Karpas-422 (cell line): ENCODE measurements around the gene TMEM47. TPM values are rescaled to one million over a fixed set of nuclear protein-coding genes. Genes with fewer than 3 reads are reported as not detected.

Source experiments
- DNase-seq: peaks from one replicate; pipeline ENCODE4 v3.0.0-alpha.2; 2015
- H2AFZ ChIP-seq: fragments of 200-600 bp; sonication (generic); 2 replicates; pipeline ENCODE4 v1.6.1; 2014; ENCODE audit warnings: antibody characterized with exemption, low read length, mixed read lengths
- H3K27ac ChIP-seq: fragments of 200-600 bp; sonication (generic); 2 replicates; pipeline ENCODE4 v1.5.1; 2014; ENCODE audit warnings: mild to moderate bottlenecking, low read length, moderate library complexity
- H3K27me3 ChIP-seq: fragments of 200-600 bp; sonication (generic); 2 replicates; pipeline ENCODE4 v1.6.1; 2014; ENCODE audit warnings: low read length, mixed read lengths
- H3K36me3 ChIP-seq: fragments of 200-600 bp; sonication (generic); 2 replicates; pipeline ENCODE4 v1.6.1; 2014; ENCODE audit warnings: low read length, mixed read lengths; ENCODE audit not compliant: insufficient read depth
- H3K4me1 ChIP-seq: fragments of 200-600 bp; sonication (generic); 2 replicates; pipeline ENCODE4 v1.6.1; 2014; ENCODE audit warnings: mild to moderate bottlenecking, low read length, mixed read lengths
- H3K4me2 ChIP-seq: fragments of 200-600 bp; sonication (generic); 2 replicates; pipeline ENCODE4 v1.6.1; 2014; ENCODE audit warnings: low read length, low read depth, mild to moderate bottlenecking; ENCODE audit not compliant: poor library complexity, severe bottlenecking
- H3K4me3 ChIP-seq: fragments of 200-600 bp; sonication (generic); 2 replicates; pipeline ENCODE4 v1.5.1; 2014; ENCODE audit warnings: mild to moderate bottlenecking, antibody characterized with exemption, low read length, mixed read lengths
- H3K79me2 ChIP-seq: fragments of 200-600 bp; sonication (generic); 2 replicates; pipeline ENCODE4 v1.6.1; 2014; ENCODE audit warnings: mild to moderate bottlenecking, low read length, mixed read lengths
- H3K9ac ChIP-seq: fragments of 200-600 bp; sonication (generic); 2 replicates; pipeline ENCODE4 v1.6.0; 2014; ENCODE audit warnings: low read length
- H3K9me2 ChIP-seq: fragments of 200-600 bp; sonication (generic), shearing (Covaris generic); replicated peaks from 2 replicates; pipeline ENCODE4 v1.6.0; 2014; ENCODE audit warnings: mild to moderate bottlenecking, low read length, moderate library complexity; ENCODE audit not compliant: insufficient read depth
- H3K9me3 ChIP-seq: fragments of 300-700, 200-600 bp; sonication (generic); 2 replicates; pipeline ENCODE4 v1.6.1; 2014; ENCODE audit warnings: low read length, mixed read lengths
- H4K20me1 ChIP-seq: fragments of 200-600 bp; sonication (generic); 2 replicates; pipeline ENCODE4 v1.6.1; 2014; ENCODE audit warnings: mild to moderate bottlenecking, antibody characterized with exemption, low read length, low read depth; ENCODE audit not compliant: insufficient read depth
- total RNA-seq: library from RNA; depleted of rRNA; stranded (reverse); fragments of >200 nt; shearing (Covaris generic); gene quantifications from 2 replicates; pipeline ENCODE4 v1.2.3, GENCODE V29; 2014; ENCODE audit warnings: low replicate concordance

The TMEM47 gene
- total RNA-seq, 1 experiment from 2014 or later = not detected

DNA sequence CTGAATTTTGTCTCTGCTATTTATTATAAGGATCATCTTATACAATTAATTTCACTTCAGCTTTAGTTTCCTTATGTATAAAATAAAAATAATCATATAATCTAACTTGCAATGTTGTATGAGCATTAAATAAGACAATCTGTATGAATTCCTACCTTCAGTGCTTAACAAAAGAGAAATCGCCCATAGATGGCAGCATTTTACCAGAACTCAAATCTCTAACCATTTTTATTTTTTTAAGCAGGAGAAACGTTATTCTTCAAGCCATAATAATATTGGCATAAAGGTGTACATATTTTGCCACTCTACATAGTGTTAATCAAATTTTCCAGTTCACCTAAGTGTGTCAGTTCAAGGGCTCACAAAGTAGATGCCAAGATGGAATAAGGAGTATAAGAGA lies 78.8 kb downstream of the TMEM47 start:
- Histone ChIP-seq H3K4me2 (no peak overlapping the region), H3K4me1 (no peaks in the 10 kb centered on the region), H4K20me1 (no peaks in the 10 kb centered on the region), H3K27ac (no peak overlapping the region), H3K27me3 (no peaks in the 10 kb centered on the region), H2AFZ (no peak overlapping the region), H3K9ac (no peak overlapping the region), H3K79me2 (no peaks in the 10 kb centered on the region), H3K36me3 (no peaks in the 10 kb centered on the region), H3K4me3 (no peak overlapping the region), H3K9me3 (peaks cover 8% of the 10 kb centered on the region; the same call in 1 of the 2 replicates), H3K9me2 (no peaks in the 10 kb centered on the region)
- DNase-seq = peak; percentile 67
